IPS-15b (cell line): ENCODE results near the gene ZNF839.
A peak's percentile ranks its signal among the peaks of the same experiment; 100 is the strongest.
"Not testable (repeated sequence)": the region's sequence is repeated elsewhere in the genome, so short reads cannot be mapped to it uniquely, and the experiment has no call there.

ENCODE experiments used
- H3K27me3 ChIP-seq: one replicate; pipeline ENCODE4 v1.6.1; 2013; ENCODE audit warnings: low read length; ENCODE audit not compliant: control insufficient read depth, insufficient read depth
- H3K36me3 ChIP-seq: one replicate; pipeline ENCODE4 v1.6.1; 2013; ENCODE audit warnings: low read length; ENCODE audit not compliant: control insufficient read depth, insufficient read depth
- H3K4me1 ChIP-seq: one replicate; pipeline ENCODE4 v1.6.1; 2013; ENCODE audit warnings: mild to moderate bottlenecking, low read length; ENCODE audit not compliant: control insufficient read depth, insufficient read depth
- H3K4me3 ChIP-seq: one replicate; pipeline ENCODE4 v1.5.1; 2013; ENCODE audit warnings: low read depth, low read length
- H3K9ac ChIP-seq: one replicate; pipeline ENCODE4 v1.6.1; 2013; ENCODE audit warnings: low read depth, mild to moderate bottlenecking, low read length
- H3K9me3 ChIP-seq: one replicate; pipeline ENCODE4 v1.6.1; 2013; ENCODE audit warnings: mild to moderate bottlenecking, low read length; ENCODE audit not compliant: control insufficient read depth, insufficient read depth

ZNF839 gene

DNA sequence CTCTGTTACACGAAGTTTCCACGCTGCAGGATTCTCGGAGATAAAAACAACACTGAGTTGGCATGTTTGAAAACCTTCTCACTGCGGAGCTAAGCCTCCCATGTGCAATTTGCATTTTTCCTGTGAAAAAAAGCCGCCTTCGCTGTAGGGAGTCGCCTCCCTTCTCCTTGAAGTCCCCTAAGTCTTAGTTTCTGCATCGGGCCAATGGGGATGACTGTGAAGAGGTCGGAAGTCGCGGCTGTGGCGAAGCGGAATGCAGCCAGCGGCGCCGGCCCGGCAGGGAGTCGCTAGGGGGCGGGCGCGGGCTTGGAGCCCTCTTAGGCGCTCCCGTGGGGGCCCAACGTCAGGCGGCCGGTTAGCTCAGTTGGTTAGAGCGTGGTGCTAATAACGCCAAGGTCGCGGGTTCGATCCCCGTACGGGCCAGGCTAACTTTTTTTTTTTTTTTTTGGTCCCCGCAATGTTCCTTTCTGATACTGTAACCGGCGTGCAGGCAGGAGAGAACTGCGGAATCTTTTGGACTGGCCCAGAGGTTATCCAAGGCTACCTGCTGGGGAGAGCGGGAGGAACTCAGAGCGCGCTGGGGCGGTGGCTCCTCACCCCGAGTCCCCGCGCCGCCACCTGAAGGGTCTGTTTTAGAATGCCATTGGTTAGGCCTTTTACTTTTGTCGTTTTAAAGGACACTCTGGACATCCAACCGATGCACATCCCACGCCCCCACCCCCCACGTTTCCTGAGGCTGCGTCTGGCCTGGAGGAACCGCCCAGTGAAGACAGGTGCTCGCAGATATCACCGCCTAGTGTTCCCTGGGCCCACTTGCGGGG lies 2.6 kb upstream of the ZNF839 start:
- no peaks in the 10 kb centered on the region for H3K36me3 ChIP-seq
- no peaks in the 10 kb centered on the region for H3K9me3 ChIP-seq
- H3K4me1 ChIP-seq, result peaks cover 13% of the 10 kb centered on the region
- peak overlapping the region; percentile 76 for H3K4me3 ChIP-seq
- peak overlapping the region; percentile 81 for H3K9ac ChIP-seq
- peaks cover 14% of the 10 kb centered on the region for H3K27me3 ChIP-seq

- H3K4me1 ChIP-seq, result peaks cover 13% of the 10 kb centered on the region
- H3K4me3 ChIP-seq, result peak overlapping the region; percentile 58
- peak overlapping the region; percentile 13 for H3K9ac ChIP-seq
- no peaks in the 10 kb centered on the region for H3K36me3 ChIP-seq
- H3K9me3 ChIP-seq, result no peaks in the 10 kb centered on the region
- H3K27me3 ChIP-seq, result peaks cover 14% of the 10 kb centered on the region
Measured at GRCh38 chr14:102317564-102318248, 1.8 kb upstream of the ZNF839 start.

DNA sequence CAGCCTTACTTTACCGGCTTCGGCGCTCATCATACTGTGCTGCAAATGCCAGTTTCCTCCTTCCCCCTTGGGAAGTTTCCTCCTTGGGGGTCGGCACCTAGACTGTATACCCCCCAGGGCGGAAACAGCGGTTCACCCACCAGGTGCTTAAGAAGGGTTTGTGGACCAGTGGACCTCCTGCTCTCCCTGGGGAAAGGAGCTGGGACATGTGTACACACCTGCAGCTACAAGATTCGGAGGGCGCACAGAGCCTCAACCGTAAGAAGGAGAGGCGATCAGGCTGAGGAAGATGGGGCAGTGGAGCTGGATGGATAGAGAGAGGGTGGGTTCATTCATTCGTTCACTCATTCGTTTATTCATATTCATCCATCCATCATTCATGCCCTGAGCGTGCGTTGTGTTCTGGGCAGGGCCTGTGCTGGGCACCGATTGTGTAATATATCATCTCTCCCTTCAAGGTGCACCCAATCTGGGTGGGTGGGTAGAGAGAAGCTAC lies 717 bp upstream of the ZNF839 start:
- Histone ChIP-seq H3K27me3 (peaks cover 14% of the 10 kb centered on the region), H3K9ac (no peak overlapping the region), H3K9me3 (no peaks in the 10 kb centered on the region), H3K4me1 (peaks cover 13% of the 10 kb centered on the region), H3K4me3 (peak overlapping the region; percentile 91), H3K36me3 (no peaks in the 10 kb centered on the region)

GRCh38 chr14:102320033-102320660 lies 601 bp downstream of the ZNF839 start:
- Histone ChIP-seq H3K9me3 (no peaks in the 10 kb centered on the region), H3K4me3 (peak overlapping the region; percentile 91), H3K4me1 (peaks cover 10% of the 10 kb centered on the region), H3K9ac (peak overlapping the region; percentile 84), H3K36me3 (no peaks in the 10 kb centered on the region), H3K27me3 (peaks cover 8% of the 10 kb centered on the region)

DNA sequence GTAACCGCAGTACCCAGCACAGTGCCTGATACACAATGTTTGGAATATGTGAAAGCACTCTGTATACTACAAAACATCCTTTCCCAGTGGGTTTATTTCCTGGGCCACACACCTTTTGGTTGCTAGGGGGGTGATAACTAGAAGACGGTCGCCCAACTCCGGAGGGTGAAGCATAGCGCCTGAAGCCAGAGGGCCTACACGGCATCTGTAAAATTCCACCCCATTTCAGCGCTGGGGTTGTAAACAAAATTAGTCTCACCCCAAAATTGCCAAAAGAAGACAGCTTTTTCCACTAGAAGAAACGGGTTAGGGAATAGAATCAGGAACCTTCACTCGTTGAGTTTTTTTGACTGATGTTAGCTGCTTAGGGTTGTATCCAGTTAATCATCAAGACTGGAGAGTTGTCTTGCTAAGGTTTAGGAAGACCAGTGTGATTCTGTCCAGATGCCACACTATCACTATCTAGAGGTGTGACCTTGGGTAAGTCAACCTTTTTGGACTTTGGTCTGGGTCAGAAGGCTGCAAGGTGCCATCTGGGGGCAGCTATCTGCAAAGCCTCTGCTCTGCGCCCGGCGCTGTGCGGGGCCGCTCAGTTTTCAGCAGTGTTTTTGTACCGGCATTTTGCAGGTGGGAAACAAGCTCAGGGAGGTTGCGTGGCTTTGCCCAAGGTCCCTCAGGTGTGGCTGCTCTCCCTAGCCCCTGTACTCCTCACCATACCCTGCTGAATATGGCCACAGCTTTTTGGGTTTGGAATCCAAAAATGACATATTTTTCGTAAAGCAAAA lies 1.3 kb downstream of the ZNF839 start:
- Histone ChIP-seq H3K4me3 (peak overlapping the region; percentile 91), H3K27me3 (peaks cover 4% of the 10 kb centered on the region), H3K36me3 (no peaks in the 10 kb centered on the region), H3K4me1 (peaks cover 9% of the 10 kb centered on the region), H3K9me3 (no peaks in the 10 kb centered on the region), H3K9ac (no peak overlapping the region)

- Histone ChIP-seq H3K4me3 (no peak overlapping the region), H3K9ac (no peak overlapping the region), H3K4me1 (peaks cover 9% of the 10 kb centered on the region), H3K9me3 (no peaks in the 10 kb centered on the region), H3K36me3 (no peaks in the 10 kb centered on the region), H3K27me3 (peaks cover 2% of the 10 kb centered on the region)
Measured at GRCh38 chr14:102321456-102322422, 2.2 kb downstream of the ZNF839 start.

- H3K4me3 ChIP-seq, result no peak overlapping the region
- no peaks in the 10 kb centered on the region for H3K9me3 ChIP-seq
- H3K36me3 ChIP-seq, result no peaks in the 10 kb centered on the region
- H3K9ac ChIP-seq, result no peak overlapping the region
- H3K4me1 ChIP-seq, result peaks cover 6% of the 10 kb centered on the region
- H3K27me3 ChIP-seq, result peaks cover 2% of the 10 kb centered on the region
Measured at GRCh38 chr14:102323102-102323501, 3.6 kb downstream of the ZNF839 start.

GRCh38 chr14:102325791-102326345 lies 6.3 kb downstream of the ZNF839 start:
- H3K9ac ChIP-seq, result no peak overlapping the region
- no peaks in the 10 kb centered on the region for H3K4me1 ChIP-seq
- H3K4me3 ChIP-seq, result no peak overlapping the region
- no peaks in the 10 kb centered on the region for H3K9me3 ChIP-seq
- no peaks in the 10 kb centered on the region for H3K36me3 ChIP-seq
- no peaks in the 10 kb centered on the region for H3K27me3 ChIP-seq

GRCh38 chr14:102326583-102326982 lies 7.0 kb downstream of the ZNF839 start:
- no peak overlapping the region for H3K4me3 ChIP-seq
- no peaks in the 10 kb centered on the region for H3K27me3 ChIP-seq
- H3K36me3 ChIP-seq, result peaks cover under 1% of the 10 kb centered on the region
- H3K9me3 ChIP-seq, result no peaks in the 10 kb centered on the region
- H3K4me1 ChIP-seq, result no peaks in the 10 kb centered on the region
- H3K9ac ChIP-seq, result no peak overlapping the region

DNA sequence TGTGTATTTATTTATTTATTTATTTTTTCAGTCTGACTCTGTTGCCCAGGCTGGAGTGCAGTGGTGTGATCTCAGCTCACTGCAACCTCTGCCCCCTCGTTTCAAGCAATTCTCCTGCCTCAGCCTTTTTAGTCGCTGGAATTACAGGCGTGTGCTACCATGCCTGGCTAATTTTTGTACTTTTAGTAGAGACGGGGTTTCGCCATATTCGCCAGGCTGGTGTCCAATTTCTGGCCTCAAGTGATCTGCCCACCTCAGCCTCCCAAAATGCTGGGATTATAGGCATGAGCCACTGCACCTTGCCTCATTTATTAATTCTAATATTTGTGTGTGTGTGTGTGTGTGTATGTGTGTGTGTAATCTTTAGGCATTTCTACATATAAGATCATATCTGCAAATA lies 9.8 kb downstream of the ZNF839 start:
- H3K4me1 ChIP-seq, H3K9ac ChIP-seq, H3K9me3 ChIP-seq, H3K27me3 ChIP-seq, H3K4me3 ChIP-seq, H3K36me3 ChIP-seq: not testable (repeated sequence)
